HepG2 (cell line): ENCODE measurements around the gene ZNF618. TPM values are rescaled to one million over a fixed set of nuclear protein-coding genes. Genes with fewer than 3 reads are reported as not detected.
A peak's percentile ranks its signal among the peaks of the same experiment; 100 is the strongest.

Source experiments
- FOXA1 ChIP-seq, 2 experiments: fragments of 450-650 bp in 1 of 2; sonication (generic) in 1 of 2; formaldehyde crosslinking in 1 of 2; IDR thresholded peaks; 2 replicates each; pipeline versions ENCODE4 v1.4.0 to v1.6.1; 2016 to 2020; ENCODE audit warnings: missing genetic modification reagents in 1 of 2
- GZF1 ChIP-seq: sonication (generic); formaldehyde crosslinking; IDR thresholded peaks from 2 replicates; pipeline ENCODE4 v1.5.1; 2020; ENCODE audit warnings: mild to moderate bottlenecking, missing genetic modification reagents
- HDAC2 ChIP-seq: sonication (generic); formaldehyde crosslinking; IDR thresholded peaks from 2 replicates; pipeline ENCODE4 v1.4.0; 2020; ENCODE audit warnings: missing genetic modification reagents
- JUN ChIP-seq: sonication (generic); formaldehyde crosslinking; IDR thresholded peaks from 2 replicates; pipeline ENCODE4 v1.4.0; 2020; ENCODE audit warnings: mild to moderate bottlenecking, missing genetic modification reagents
- KLF15 ChIP-seq: sonication (generic); formaldehyde crosslinking; IDR thresholded peaks from 2 replicates; pipeline ENCODE4 v1.8.1; 2023; ENCODE audit warnings: borderline replicate concordance, mild to moderate bottlenecking, inconsistent platforms, missing genetic modification reagents, mixed read lengths
- KMT2B ChIP-seq: IDR thresholded peaks from 2 replicates; pipeline ENCODE4 v1.6.1; 2016; ENCODE audit warnings: missing genetic modification reagents, missing compliant biosample characterization
- PBX3 ChIP-seq: sonication (generic); formaldehyde crosslinking; IDR thresholded peaks from 2 replicates; pipeline ENCODE4 v1.8.1; 2023; ENCODE audit warnings: missing genetic modification reagents, inconsistent platforms, borderline replicate concordance
- TCF12 ChIP-seq, 2 experiments: fragments of 450-650 bp in 1 of 2; sonication (generic) in 1 of 2; formaldehyde crosslinking in 1 of 2; IDR thresholded peaks; 2 replicates each; pipeline versions ENCODE4 v1.6.1 to v1.8.0; 2017 to 2022; ENCODE audit warnings: antibody characterized with exemption in 1 of 2, mild to moderate bottlenecking in 1 of 2, missing genetic modification reagents in 1 of 2, moderate library complexity in 1 of 2
- TCF7 ChIP-seq: sonication (generic); IDR thresholded peaks from 2 replicates; pipeline ENCODE4 v1.6.1; 2016; ENCODE audit warnings: antibody characterized with exemption, low read depth
- ZBTB43 ChIP-seq: sonication (generic); formaldehyde crosslinking; conservative IDR thresholded peaks from 2 replicates; pipeline ENCODE4 v1.4.0; 2020; ENCODE audit warnings: missing genetic modification reagents
- ZFP91 ChIP-seq: sonication (generic); formaldehyde crosslinking; IDR thresholded peaks from 2 replicates; pipeline ENCODE4 v1.9.0; 2022; ENCODE audit warnings: missing genetic modification reagents, mild to moderate bottlenecking, borderline replicate concordance
- ZFY ChIP-seq: sonication (generic); formaldehyde crosslinking; IDR thresholded peaks from 2 replicates; pipeline ENCODE4 v1.4.0; 2020; ENCODE audit warnings: missing genetic modification reagents
- ZNF18 ChIP-seq: sonication (generic); formaldehyde crosslinking; IDR thresholded peaks from 2 replicates; pipeline ENCODE4 v1.8.0; 2022; ENCODE audit warnings: mild to moderate bottlenecking, missing genetic modification reagents; ENCODE audit not compliant: insufficient replicate concordance
- ZNF251 ChIP-seq: sonication (generic); formaldehyde crosslinking; IDR thresholded peaks from 2 replicates; pipeline ENCODE4 v1.9.0; 2021; ENCODE audit warnings: mild to moderate bottlenecking, missing genetic modification reagents
- ZNF264 ChIP-seq: sonication (generic); formaldehyde crosslinking; IDR thresholded peaks from 2 replicates; pipeline ENCODE4 v1.4.0; 2020; ENCODE audit warnings: missing genetic modification reagents
- ZNF274 ChIP-seq: sonication (generic); formaldehyde crosslinking; IDR thresholded peaks from 2 replicates; pipeline ENCODE4 v1.5.1; 2020; ENCODE audit warnings: mild to moderate bottlenecking, missing genetic modification reagents
- ZNF280B ChIP-seq: sonication (generic); formaldehyde crosslinking; IDR thresholded peaks from 2 replicates; pipeline ENCODE4 v1.5.0; 2020; ENCODE audit warnings: missing genetic modification reagents, mild to moderate bottlenecking, borderline replicate concordance
- ZNF350 ChIP-seq: sonication (generic); formaldehyde crosslinking; IDR thresholded peaks from 2 replicates; pipeline ENCODE4 v1.4.0; 2020; ENCODE audit warnings: mild to moderate bottlenecking, low read depth, missing genetic modification reagents, borderline replicate concordance
- ZNF503 ChIP-seq: sonication (generic); formaldehyde crosslinking; IDR thresholded peaks from 2 replicates; pipeline ENCODE4 v1.4.0; 2020; ENCODE audit warnings: missing genetic modification reagents
- ZNF569 ChIP-seq: sonication (generic); formaldehyde crosslinking; IDR thresholded peaks from 2 replicates; pipeline ENCODE4 v1.5.0; 2020; ENCODE audit warnings: mild to moderate bottlenecking, missing genetic modification reagents, moderate library complexity, borderline replicate concordance
- ZSCAN22 ChIP-seq: sonication (generic); formaldehyde crosslinking; IDR thresholded peaks from 2 replicates; pipeline ENCODE4 v1.4.0; 2020; ENCODE audit warnings: mild to moderate bottlenecking, missing genetic modification reagents
- polyA plus RNA-seq, 8 experiments: library from polyadenylated mRNA; depleted of rRNA in 3 of 8; stranded (reverse) in 7 of 8; unstranded in 1 of 8; fragments of >200 nt; fragmentation: Illumina TruSeq in 4 of 8; extraction: Trizol in 4 of 8; gene quantifications; 2 replicates each; pipeline versions ENCODE4 v1.2.1 to v1.2.3, GENCODE V29; 2011 to 2016; ENCODE audit warnings: low read depth in 4 of 8, missing spikeins in 1 of 8, mixed read lengths in 1 of 8; ENCODE audit not compliant: insufficient read depth in 1 of 8
- total RNA-seq, 5 experiments: library from RNA; depleted of rRNA; stranded (reverse); fragments of >200 nt; fragmentation: Illumina TruSeq; extraction: Trizol; gene quantifications; 2 replicates each; pipeline ENCODE4 v1.2.3, GENCODE V29; 2016; ENCODE audit warnings: low read depth in 1 of 5

Gene ZNF618
- total and polyA plus RNA-seq, 2 of the 13 experiments (the other 11 are each of a cell fraction or from before 2014, with no cell fraction given): 0.07 TPM

- TF ChIP-seq ZFP91 (CRISPR knock-in tag) (no peak), TCF12 (IDR thresholded peaks at IDR 0.05) (no peak), TCF12 (CRISPR knock-in tag; IDR thresholded peaks at IDR 0.05) (no peak), ZNF264 (CRISPR knock-in tag) (no peak), PBX3 (no peak), ZNF350 (no peak), KLF15 (CRISPR knock-in tag) (no peak), ZNF503 (CRISPR knock-in tag) (no peak), FOXA1 (IDR thresholded peaks at IDR 0.05) (no peak), FOXA1 (CRISPR knock-in tag; IDR thresholded peaks at IDR 0.05) (no peak), ZFY (CRISPR knock-in tag) (peak; percentile 41; the same call in 1 of the 2 replicates), ZNF18 (CRISPR knock-in tag) (no peak), ZBTB43 (CRISPR knock-in tag) (no peak), ZSCAN22 (no peak), ZNF274 (CRISPR knock-in tag) (no peak), ZNF280B (CRISPR knock-in tag) (no peak), ZNF251 (no peak), KMT2B (CRISPR knock-in tag) (no peak), GZF1 (CRISPR knock-in tag) (no peak), TCF7 (no peak), ZNF569 (no peak), HDAC2 (CRISPR knock-in tag) (no peak), JUN (CRISPR knock-in tag) (0 out of 2 replicates have a peak, but pooled peaks have one; percentile 13)
Observed at GRCh38 chr9:114058688-114059046, 182.6 kb downstream of the ZNF618 start (continued).
